HG03442 (cell line): ENCODE results near the gene SPIN1.
A peak's percentile ranks its signal among the peaks of the same experiment; 100 is the strongest.

Source experiments
- ATAC-seq: cut with Tn5 transposase; IDR thresholded peaks from one replicate; pipeline ENCODE4 v1.9.1; 2021; ENCODE audit warnings: mild to moderate bottlenecking, moderate library complexity; ENCODE audit not compliant: unreplicated experiment

The SPIN1 gene

DNA sequence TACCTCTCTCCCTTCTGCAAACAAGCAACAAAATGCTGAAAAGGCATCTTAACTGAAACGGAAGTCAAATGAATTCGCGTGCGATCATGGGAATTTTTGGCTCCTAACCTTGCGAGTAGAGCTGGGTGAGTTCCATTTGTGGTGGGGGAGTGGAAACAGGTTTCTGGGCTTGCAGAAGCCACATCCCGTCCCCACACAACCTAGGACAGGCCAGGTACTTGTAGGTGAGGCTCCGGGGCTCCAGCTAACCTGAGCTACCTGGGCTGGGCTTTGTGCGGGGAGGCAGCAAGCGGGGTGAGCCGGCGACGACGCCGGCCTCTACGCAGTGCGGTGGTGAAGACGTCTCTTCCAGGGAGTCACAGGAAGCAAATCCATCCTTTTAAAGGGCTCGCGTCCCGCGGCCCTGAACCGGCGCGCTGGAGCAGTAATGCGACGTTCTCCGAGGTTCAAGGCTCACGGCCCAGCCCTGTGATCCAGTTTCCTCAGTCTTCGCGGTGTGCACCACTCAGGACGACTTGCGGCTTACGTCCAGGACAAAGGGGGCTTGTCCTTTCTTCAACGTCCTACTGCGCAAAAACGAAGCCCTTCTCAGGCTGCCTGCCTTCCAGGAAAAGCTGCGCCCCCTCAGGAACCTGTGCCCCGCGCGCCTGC lies 567 bp upstream of the SPIN1 start:
- ATAC-seq = no peak

DNA sequence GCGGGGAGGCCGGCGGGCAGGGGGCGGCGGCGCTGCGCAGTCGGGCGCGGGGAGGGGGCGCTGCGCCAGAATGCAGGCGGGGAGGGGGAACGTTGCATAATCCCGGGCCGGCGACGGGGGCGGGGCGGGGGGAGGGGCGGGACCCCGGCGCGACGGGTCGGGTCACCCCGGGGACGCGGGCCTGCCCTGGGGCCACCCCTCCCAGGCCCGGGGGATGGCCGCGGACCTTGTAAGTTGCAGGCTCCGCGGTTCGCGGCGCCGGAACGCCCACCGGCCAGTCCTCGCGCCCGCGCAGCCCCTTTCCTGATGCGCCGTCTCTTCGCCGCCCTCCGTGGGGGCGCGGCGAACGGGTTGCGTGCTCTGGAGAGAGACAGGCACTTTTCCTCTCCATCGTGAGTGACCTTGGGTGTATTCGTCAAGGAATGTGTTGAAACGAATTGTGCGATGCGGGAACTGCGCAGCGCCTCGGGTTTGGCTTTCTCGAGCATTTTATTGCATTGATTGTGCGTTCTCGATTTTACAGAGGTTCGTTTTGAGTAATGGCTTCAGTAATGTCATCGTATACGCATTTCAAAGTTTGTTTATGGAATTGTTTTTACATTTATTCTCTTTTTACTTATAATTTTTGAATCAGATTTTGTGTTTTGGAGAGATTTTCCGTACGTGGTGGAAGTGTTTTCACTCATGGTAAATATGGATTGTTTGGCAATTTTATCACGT lies 802 bp downstream of the SPIN1 start:
- peak; percentile 25 for ATAC-seq

- no peak for ATAC-seq
These were observed 2.2 kb downstream of the SPIN1 start for GRCh38 chr9:88390371-88390990.

GRCh38 chr9:88391236-88391635 lies 3.0 kb downstream of the SPIN1 start:
- no peak for ATAC-seq

GRCh38 chr9:88391921-88392320 lies 3.7 kb downstream of the SPIN1 start:
- no peak for ATAC-seq

GRCh38 chr9:88392549-88392948 lies 4.3 kb downstream of the SPIN1 start:
- no peak for ATAC-seq

- ATAC-seq = no peak
These were observed 8.8 kb downstream of the SPIN1 start for GRCh38 chr9:88396836-88397577.

DNA sequence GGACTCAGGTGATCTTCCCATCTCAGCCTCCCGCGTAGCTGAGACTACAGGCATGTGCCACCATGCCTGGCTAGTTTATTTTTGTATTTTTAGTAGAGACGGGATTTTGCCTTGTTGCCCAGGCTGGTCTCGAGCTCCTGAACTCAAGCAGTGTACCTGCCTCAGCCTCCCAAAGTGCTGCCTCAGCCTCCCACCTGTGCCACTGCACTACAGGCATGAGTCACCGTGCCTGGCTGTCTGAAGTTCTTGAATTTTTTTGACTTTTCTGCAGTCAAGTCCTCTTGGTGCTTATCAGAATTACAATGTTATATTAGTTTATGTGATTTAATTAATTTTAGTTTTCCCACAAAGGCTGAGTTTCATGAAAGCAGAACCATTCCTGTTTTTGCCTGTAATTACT lies 9.8 kb downstream of the SPIN1 start:
- no peak for ATAC-seq

- no peak for ATAC-seq
These were observed 11.7 kb downstream of the SPIN1 start for GRCh38 chr9:88399966-88400365.

GRCh38 chr9:88403340-88403739 lies 15.1 kb downstream of the SPIN1 start:
- no peak for ATAC-seq

DNA sequence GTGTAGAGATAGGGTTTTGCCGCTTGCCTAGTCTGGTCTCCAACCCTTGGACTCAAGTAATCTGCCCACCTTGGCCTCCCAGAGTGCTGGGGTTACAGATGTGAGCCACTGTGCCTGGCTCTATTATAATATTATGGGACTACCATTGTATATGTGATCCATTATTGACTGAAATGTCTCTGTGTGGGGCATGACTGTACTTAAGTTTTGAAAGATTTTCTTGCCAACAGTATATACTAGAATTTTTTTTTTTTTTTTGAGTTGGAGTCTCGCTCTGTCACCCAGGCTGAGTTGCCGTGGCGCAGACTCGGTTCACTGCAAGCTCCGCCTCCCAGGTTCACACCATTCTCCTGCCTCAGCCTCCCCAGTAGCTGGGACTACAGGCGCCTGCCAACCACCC lies 17.8 kb downstream of the SPIN1 start:
- ATAC-seq = no peak

- ATAC-seq = no peak
These were observed 23.2 kb downstream of the SPIN1 start for GRCh38 chr9:88411471-88411870.

DNA sequence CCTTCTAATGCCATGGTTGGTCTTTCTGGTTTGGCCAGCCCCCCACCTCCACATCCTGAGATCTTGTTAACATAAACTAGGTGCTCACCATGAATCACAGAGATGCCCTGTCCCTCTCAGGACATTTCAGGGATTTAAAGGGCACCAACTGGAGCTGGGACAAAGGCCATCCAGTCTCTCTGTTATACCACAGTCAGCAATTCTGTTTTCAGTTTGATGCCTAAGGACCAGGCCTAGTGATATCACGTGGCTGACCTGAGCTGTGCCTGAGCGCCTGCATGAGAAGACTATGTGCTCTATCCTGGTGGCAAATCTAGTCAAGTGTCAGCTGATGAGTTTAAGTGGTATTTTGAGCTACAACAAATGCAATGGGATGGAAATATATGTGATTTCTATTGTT lies 26.1 kb downstream of the SPIN1 start:
- ATAC-seq = no peak

GRCh38 chr9:88418025-88418424 lies 29.8 kb downstream of the SPIN1 start:
- no peak for ATAC-seq

GRCh38 chr9:88418715-88419540 lies 30.7 kb downstream of the SPIN1 start:
- ATAC-seq = no peak

DNA sequence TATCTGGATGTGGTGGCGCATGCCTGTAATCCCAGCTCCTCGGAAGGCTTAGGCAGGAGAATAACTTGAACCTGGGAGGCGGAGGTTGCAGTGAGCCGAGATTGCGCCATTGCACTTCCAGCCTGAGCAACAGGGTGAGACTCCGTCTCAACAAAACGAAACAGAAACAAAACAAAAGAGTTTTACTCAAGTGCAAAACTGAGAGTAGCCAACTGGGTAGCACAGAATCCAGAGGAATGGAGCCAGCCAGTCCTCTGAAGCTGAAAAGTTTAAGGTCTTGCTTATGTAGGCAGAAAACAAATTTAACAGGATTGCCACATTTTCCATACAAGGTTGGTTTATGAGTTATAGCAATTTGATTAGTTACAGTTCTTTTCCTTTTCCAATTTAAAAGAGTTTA lies 32.0 kb downstream of the SPIN1 start:
- no peak for ATAC-seq

GRCh38 chr9:88421348-88421747 lies 33.1 kb downstream of the SPIN1 start:
- no peak for ATAC-seq

- no peak for ATAC-seq
These were observed 37.3 kb downstream of the SPIN1 start for GRCh38 chr9:88425538-88425950.

DNA sequence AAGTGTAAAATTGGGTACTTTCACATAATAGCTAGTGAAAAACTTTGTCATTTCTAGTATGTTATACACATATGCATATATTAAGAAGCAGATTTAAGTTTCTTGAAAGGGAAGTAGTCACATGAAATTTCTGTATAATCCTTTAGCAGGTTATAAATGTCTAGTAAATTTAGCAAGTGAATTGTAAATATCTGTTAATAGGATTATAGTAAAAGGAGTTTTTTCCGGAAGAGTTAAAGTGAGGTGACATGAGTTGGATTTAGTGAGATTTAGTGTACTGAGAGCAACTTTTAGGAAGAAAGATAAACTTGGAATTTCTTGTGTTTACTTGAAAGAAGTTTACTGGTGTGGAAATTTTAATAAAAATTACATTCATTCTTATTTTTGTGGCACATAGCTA lies 38.4 kb downstream of the SPIN1 start:
- ATAC-seq = no peak

DNA sequence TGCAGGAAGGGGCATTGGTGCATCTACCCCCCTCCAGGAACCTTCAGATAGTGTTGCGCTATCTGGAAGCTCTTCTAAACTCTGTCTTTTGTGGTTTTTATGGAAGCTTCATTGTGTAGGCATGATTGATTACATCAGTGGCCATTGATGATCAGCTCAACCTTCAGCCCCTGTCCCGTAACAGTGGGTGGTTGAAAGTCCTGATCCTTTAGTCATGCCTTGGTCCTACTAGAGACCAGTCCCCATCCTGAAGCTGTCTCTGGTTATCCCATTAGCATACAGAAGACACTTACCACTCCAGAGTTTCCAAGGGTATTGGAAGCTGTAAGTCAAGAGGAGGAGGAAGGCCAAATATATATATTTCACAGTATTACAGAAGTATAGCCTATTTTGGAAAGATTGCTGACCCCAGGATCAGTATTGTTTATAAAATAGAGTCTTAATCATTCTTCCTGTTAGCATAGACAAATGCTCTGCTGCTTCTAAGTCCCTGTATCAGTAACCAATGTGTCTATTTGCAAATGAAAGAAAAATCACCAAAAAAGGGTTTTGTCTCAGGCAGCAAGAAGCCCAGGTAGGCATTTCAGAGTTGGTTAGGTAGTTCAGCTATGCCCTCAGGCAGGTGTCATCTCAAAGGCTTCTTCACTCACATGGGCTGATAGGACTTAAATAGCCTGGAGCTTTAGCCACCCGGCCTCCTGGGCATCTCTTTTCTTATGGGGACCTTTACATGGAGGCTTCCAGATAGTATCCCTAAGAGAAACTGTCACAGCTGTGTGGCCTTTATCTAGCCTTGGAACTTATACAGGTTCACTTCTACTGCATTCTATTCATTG lies 41.6 kb downstream of the SPIN1 start:
- no peak for ATAC-seq
